NCI-H1105 (cell line): Measurements from ENCODE around the gene EEF2K.
A peak's percentile ranks its signal among the peaks of the same experiment; 100 is the strongest.
"Not testable (repeated sequence)": the region's sequence is repeated elsewhere in the genome, so short reads cannot be mapped to it uniquely, and the experiment has no call there.

Experiments
- DNase-seq: peaks from one replicate; lab custom pipeline; 2025; lab: John Stamatoyannopoulos, UW

EEF2K gene

DNA sequence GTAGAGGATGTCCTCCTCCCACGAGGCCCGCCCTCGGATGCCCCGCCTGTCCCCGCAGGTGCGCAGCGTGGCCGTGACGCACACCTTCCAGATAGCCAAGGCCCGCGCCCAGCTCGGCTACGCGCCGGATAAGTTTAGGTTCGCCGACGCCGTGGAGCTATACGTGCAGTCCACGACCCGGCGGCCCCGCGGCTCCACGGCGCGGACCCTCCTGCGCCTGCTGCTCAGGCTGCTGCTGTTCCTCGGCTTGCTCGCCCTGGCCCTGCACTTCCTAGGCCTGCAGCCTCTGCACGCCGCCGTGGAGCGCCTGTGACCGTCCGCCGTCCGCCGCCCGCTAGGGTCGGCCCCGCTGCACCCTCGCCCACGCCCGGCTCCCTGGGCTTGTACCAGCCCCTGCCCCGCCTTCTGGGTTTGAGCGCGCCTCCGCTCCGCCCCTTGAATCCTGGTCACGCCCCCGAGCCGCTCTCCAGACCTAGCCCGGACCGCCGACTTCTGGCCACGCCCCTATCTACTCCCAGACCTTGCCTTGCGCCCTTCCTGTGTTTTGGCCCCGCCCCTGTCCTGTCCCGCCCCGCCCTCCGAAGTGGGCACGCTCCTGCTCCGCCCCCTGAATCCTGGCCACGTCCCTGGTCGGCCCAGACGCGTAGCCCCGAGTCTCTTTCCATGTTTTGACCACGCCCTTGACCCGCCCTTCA is 15.8 kb upstream of the EEF2K start:
- DNase-seq, result peak; percentile 95

DNA sequence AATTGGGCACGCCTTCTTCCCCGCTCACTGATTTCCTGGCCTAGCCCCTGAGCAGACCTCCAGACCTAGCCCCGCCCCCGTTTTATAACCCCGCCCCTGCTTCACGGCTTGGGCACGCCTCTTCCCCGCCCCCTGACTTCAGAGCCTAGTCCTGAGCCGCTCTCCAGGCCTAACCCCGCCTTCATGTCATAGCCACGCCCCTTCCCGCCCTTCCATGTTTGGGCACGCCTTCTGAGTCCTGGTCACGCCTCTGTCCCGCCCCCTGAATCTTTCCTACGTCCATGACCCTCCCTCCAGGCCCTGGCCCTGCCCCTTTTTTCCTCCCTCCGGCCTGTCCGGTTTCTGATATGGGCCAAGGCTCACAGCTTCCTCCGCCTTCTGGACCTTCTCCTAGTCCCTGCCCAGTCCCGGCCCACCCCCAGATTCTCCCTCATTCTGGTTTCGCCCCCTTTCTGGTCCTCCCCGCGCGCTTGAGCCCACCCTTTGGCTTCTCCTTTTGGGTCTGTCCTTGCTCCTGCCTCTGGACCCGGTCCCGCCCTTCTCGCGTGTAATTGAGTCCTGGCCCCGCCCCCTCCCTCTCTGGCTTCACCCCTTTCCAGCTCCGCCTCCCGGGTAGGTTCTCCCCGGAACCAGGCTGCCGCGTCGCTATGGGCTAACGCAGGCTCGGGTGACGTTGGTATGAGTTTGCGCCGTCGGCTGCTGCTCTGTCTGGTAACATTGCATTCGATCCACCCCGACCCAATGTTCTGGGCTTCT is 15.1 kb upstream of the EEF2K start:
- DNase-seq, result peak; percentile 95

DNA sequence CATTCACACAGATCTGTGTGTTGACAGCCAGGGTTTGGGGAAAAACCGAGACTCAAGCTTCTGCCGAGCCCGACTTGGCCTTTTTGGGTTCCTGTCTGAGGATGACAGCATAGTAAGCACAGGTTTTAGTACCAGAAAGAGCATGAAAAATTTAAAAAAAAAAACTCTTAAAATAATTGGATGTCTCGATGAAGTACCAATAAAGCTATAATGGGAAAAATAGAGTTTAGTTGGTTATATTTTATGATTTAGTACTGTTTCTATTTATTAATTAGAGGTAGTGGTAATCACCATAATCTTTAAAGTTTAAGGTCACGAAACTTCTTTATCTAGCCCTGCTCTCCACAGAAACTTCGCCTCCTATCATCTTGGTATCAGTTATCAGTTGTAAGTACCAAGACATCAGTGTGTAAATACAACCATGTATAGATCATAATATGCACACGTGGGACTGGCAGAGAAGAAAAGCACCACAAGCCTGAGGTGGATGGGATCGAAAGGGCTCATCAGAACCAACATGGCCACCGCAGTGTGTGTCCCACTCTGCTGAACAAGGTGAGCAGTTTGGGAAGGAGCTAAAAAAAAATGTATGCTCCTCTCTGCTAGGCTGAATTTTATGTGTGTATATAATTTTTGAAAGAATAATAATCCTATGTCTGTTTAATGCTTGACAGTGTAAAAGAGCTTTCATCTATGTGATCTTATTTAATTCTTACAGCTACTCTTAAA is 14.4 kb upstream of the EEF2K start:
- DNase-seq, result no peak

DNA sequence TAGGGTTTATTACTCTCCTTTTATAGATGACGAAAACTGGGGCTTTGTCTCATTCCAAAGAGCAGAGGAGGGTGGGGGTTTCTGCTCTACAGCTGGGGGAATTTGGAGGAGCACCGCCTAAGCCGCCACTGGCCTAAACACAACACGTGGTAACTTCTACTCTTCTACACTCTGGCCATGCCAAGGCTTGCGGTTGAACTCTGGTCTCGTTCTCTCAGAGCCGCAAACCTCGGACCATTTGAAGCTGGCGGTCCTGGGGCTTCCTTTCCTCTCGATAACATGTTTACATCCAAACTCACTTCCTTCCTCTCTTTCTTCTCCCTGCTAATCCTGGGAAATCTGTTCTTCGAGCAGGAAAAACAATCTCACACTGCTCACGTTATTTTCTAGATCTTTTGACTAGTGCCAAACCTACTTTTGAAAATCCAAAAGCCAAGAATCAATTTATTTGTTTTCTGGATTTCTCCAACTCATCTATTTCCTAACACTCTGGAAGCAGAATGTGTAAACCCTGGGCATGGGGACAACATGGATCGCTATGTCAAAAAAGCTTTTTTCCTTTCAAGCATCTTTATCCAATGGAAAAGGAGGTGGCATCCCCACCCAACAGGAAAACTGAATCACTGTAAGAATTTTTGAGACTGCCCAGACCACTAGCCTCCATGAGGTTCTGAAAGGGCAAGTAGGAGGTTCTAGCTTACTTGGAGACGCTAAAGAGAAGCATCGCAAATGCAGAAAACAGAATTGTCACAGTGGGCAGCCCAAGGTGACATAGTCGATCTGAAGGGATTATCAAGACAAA is 13.6 kb upstream of the EEF2K start:
- peak; percentile 23 for DNase-seq

DNA sequence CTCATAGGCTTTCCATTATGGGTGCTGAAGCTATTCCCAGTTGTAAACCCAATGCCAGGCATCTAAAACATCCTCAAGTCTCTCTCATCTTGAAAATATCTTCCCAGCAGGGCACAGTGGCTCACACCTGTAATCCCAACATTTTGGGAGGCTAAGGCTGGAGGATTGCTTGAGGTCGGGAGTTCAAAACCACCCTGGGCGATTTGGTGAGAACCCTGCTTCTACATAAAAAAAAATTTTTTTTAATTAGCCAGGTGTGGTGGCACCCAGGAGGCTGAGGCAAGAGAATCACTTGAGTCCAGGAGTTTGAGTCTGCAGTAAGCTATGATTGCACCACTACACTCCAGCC is 13.0 kb upstream of the EEF2K start:
- no peak for DNase-seq

DNA sequence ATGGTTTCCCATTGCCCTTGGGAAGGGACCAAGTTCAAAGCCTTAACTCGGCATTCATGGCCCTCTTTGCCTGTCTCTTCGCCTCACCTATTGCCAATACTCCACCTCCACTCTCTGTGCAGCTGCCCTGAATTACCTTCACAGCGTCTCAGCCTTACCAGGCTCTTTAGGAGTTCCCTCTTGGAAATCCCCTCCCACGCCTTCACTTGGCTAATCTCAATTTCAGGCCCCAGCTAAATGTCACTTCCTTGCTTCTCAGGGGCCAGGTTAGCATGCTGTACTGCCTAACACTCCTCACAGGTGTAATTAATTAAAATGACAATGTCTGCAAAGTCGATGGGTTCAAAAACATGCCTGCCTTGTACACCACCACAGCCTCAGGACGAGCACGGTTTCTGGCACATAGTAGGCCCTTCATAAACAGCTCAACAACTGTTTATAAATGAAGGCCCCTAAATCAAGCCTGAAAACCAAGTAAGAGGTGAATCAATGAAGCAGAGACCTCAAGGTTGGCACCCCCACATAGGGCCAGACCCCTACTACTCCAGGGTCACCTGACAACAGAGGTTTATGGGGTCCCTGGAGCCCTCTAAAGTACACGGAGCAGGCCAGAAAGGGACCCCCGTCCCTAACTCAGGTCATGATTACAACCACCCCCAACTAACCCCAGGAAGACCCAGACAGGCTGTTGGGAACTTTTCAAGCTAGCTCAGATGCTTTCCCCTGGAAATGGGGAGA is 11.2 kb upstream of the EEF2K start:
- no peak for DNase-seq

DNA sequence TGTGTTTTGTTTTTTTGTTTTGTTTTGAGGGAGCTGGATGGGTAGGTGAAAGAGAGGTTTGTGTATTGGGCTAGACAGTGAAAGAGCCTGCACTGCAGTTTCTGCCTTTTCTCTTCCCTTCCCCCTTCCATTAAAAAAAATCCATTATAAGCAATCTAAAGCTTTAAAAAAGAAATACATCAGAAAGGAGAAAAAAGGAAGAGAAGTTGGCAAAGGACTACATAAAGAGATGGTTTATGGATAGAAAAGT is 10.7 kb upstream of the EEF2K start:
- DNase-seq, result no peak

DNA sequence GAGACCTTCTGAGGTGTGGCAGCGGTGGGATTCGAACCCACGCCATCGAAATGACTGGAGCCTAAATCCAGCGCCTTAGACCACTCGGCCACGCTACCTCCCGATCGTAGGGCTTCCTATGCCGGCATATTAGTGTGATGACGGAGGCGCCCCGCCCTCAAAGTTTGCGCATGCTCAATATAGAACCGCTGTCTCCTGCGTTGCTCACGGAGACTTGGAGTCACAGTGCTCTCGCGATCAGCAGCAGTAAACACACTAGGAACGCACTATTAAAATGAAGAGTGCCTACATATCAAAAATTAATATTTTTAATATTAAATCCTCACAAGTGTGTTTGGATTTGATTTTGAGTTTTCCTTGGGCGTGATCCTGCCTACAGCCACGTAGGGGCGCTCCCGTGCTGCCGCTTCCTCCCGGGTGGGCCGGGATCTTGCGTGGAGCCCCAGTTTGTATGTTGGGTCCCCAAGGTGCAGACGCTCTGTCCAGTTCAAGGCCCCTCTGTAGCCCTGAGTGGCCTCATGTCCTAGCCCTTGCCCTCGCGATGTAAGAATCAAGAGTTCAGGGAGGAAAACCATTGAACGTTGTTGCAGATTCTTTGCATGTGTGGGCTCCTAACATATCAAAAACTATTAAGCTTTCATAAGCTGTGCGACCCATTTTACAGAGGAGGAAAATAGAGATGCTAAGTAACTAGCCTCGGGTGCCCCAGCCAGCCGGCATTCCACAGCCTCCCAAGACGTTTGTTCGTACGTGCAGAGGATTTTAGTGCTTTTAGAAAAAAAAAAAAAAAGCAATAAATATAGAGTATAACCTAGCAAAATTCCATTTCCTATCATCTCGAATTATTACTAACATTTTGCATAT is 10.2 kb upstream of the EEF2K start:
- DNase-seq, result peak; percentile 63

DNA sequence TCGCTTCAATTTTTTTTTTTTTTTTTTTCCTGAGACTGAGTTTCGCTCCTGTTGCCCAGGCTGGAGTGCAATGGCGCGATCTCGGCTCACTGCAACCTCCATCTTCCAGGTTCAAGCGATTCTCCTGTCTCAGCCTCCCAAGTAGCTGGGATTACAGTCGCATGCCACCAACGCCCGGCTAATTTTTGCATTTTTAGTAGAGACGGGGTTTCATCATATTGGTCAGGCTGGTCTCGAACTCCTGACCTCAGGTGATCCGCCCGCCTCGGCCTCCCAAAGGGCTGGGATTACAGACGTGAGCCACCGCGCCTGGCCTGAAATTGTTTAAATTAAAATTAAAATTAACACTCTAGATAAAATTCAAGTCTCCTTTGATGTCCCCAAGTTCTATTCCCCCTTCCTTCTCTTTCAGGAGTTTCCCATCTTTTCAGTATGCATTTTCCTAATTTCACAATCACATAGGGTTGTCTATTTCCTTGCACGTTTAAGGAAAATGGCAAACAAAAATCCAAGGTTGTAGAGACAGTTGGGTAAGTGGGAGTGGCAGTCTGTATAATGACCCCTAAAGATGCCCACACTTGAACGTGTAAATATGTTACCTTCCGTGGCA is 9.4 kb upstream of the EEF2K start:
- DNase-seq, result not testable (repeated sequence)

DNA sequence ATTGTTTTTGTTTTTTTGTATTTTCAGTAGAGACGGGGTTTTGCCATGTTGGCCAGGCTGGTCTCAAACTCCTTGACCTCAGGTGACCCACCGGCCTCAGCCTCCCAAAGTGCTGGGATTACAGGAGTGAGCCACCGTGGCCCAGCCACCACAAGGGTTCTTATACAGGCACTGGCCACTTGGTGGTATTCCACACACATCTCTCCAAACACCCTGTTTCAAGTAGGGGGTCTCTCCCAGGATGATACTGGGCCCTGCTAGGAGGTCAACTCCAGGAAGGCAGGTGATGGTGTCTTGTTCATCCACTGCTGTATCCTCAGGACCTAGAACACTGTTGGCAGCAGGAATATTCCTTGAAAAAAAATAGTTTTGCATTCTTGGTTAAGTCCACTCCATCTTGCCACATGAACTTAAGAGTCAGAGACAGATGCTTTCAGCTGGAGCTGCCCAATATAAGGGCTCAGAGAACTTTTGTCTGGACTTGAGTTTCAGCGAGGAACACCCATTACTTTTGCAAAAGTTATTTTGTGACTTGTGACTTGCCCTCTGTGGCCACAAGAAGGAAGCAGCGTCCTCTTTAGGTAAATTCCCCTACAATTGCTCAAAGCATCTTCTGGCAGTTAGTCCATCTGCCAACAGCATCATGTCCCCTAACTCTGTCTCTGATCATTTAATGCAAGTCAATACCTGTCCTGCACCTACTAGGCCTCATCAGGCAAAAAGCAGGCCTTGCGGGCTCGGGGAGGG is 7.4 kb upstream of the EEF2K start:
- no peak for DNase-seq

DNA sequence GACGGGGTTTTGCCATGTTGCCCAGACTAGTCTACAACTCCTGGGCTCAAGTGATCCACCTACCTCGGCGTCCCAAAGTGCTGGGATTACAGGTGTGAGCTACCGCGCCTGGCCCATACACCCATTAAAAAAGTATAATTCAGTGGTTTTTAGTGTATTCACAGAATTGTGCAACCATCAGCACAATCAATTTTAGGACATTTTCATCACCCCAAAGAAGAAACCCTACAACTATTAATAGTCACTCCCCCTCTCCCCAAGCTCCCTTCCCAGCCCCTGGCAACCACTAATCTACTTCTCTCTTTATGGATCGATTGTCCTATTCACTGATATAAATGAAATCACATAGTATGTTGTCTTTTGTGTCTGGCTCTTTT is 3.8 kb upstream of the EEF2K start:
- DNase-seq, result no peak

DNA sequence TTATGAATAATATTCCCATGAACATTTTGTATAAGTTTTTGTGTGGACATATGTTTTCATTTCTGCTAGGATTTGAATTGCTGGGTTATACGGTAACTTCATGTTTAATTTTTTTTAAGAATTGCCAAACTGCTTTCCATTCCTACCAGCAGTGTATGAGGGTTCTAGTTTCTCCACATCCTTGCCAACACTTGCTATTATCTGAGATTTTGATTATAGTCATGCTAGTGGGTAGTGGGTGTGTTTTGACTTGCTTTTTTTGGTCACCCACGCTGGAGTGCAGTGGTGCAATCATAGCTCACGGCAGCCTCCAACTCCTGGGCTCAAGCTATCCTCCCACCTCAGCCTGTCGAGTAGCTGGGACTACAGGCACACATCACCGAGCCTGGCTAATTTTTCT is 3.0 kb upstream of the EEF2K start:
- no peak for DNase-seq

DNA sequence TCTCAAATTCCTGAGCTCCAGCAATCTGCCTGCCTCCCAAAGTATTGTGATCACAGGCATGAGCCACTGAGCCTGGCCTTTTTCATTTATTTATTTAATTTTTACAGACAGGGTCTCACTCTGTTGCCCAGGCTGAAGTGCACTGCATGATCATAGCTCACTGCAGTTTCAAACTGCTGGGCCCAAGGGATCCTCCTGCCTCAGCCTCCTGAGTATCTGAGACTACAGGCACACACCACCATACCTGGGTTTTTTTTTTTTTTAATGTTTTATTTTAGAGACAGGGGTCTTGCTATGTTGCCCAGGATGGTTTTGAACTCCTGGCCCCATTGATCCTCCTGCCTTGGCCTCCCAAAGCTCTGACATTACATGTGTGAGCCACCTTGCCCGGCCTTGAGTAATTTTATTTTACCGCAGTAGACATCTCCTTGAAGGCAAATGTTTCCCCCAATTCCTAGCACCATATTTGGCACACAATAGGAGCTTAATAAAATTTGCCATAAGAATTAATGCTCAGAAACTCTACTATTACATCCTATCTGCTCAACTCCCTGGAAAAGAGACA is 1.9 kb upstream of the EEF2K start:
- no peak for DNase-seq

DNA sequence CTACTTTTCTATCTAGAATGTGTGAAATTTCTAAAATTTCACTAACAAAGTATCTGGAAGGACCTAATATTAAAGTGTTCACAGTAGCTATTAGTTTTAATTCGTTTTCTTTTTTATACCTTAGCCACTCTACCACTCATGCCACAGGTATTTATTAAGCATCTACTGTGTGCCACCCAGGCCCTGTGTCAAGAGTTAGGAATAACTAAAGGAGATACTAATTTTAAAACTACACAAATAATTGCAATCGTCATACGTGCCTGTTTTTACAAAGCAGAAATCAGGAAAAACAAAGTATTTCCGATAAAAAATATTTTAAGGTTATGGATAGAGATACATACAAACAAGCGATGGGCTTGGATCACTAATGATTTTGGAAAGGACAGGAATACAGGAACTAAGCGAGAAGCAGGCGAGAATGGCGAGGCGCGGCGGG is 483 bp upstream of the EEF2K start:
- no peak for DNase-seq

DNA sequence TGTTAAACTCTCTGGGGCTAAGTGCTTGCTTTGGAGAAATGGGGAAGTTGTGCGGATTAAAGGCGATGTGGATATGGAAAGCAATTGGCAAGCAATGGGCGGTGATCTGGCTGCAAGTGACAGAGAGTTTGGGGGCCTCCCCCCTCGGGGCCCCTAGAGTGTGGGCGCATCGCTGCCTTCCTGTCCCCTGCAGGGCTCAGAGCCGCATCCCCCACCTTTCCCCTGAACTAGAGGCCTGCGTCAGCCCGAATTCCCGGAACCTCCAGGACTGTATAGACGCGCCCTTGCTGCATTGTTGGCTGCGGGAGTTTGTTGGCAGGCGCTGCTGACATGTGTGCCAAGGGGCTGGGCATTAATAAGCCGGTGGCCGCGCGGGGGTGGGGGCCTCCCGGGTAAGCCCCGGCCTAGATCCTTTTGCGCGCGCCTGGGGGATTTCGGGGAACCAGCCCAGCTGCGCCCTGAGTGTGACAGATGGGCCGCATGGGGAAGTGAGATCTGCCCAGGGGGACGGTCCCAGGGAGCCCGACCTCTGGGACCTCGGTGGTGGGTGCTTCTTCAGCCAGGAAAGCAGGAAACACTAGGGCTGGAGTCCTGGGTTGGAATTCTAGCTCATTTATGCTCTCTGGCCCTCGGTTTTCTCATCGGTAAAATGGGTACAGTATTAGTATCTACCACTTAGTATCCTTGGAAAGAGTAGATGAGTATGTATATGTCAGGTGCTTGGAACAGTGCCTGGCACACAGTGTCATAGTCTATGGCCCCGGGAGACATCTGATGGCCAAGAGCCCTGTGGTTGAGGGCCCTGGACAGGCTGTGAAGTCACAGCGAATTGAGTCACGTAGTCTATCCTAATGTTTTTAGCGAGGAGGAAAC is 1.0 kb downstream of the EEF2K start:
- DNase-seq, result peak; percentile 8

DNA sequence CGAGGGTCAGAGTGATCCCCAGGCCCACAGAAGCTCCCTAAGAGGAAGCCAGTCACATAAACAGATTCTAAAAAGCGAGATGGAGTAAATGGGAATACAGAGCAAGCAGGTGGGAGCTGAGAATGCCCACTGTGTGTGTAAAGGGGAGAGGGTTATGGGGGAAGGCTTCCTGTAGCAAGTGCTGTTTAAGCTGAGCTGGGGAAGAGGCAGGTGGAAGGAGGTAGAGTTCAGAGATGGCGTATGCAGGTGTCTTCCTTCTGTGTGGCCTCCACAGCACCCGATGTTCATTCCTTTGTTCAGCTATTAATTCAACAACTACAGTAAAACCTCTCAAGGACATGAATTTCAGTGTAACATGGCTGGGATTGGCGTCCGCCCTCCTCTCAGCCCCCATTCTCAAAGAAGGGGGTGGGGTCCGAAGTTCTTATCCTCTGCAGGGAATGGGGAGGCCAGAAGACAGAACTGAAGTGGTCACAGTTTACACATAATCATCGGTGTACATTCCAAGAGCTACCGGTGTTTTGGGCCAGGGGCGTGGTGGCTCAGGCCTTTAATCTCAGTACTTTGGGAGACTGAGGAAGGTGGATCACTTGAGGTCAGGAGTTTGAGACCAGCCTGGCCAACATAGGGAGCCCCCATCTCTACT is 1.8 kb downstream of the EEF2K start:
- DNase-seq, result no peak

DNA sequence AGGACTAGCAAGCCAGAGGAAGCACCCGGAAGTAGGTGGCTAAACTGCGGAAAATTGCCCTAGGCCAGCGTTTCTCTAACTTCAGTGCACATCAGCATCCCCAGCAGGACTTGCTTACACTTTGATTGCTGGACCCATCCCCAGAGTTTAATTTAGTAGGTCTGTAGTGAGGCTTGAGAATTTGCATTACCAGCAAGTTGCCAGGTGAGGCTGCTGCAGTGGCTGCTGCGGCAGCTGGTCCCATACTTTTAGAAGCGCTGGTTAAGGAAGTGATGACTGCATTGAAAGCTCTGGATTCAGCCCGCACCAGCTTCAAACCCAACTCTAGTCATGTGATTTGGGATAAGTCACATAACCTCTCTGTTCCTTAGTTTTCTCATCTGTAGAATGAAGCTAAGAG is 4.2 kb downstream of the EEF2K start:
- DNase-seq, result no peak

DNA sequence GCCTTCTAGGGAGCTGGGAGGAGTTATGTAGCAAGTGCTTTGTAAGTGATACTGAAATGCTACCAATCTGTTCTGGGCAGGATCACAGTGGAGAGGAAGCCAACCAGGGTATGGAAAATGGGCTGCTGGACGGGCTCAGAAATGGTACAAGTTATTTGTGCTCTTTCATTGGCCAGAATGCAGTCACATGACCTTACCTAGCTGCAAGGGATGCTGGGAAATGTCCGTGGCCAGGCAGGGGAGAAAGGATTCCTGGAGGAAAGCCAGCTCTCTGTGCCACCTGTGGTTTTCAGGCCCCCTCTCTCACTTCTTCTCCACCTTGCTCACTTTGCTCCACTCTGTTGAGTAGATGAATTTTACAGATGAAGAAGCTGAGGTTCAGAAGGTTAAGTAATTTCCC is 4.8 kb downstream of the EEF2K start:
- DNase-seq, result no peak
